Skeletal muscle tissue (tissue), 4 donors: ENCODE measurements around the gene DIS3. TPM values are rescaled to one million over a fixed set of nuclear protein-coding genes. Genes with fewer than 3 reads are reported as not detected.
A peak's percentile ranks its signal among the peaks of the same experiment; 100 is the strongest.
"Not testable (repeated sequence)": the region's sequence is repeated elsewhere in the genome, so short reads cannot be mapped to it uniquely, and the experiment has no call there.

ENCODE experiments used
- H3K27ac ChIP-seq: one replicate; pipeline ENCODE4 v1.7.0; 2013; ENCODE audit warnings: mild to moderate bottlenecking, low read depth, low read length, inconsistent platforms
- H3K27me3 ChIP-seq, 3 donors: one replicate each; pipeline ENCODE4 v1.7.0; 2013; ENCODE audit warnings: low read length in 3 of 3; ENCODE audit not compliant: control insufficient read depth in 3 of 3, insufficient read depth in 3 of 3
- H3K36me3 ChIP-seq, 3 donors: one replicate each; pipeline ENCODE4 v1.7.0; 2013; ENCODE audit warnings: low read length in 3 of 3; ENCODE audit not compliant: control insufficient read depth in 3 of 3, insufficient read depth in 3 of 3
- H3K4me1 ChIP-seq, 3 donors: one replicate each; pipeline ENCODE4 v1.7.0; 2013; ENCODE audit warnings: low read length in 3 of 3, mild to moderate bottlenecking in 3 of 3; ENCODE audit not compliant: control insufficient read depth in 3 of 3, insufficient read depth in 3 of 3
- H3K4me3 ChIP-seq, 3 donors: one replicate each; pipeline ENCODE4 v1.7.0; 2013; ENCODE audit warnings: low read length in 3 of 3
- H3K9ac ChIP-seq, 3 donors: one replicate each; pipeline ENCODE4 v1.7.0; 2013; ENCODE audit warnings: low read length in 3 of 3, mild to moderate bottlenecking in 3 of 3, moderate library complexity in 2 of 3, low read depth in 1 of 3
- H3K9me3 ChIP-seq, 3 donors: one replicate each; pipeline ENCODE4 v1.7.0; 2013; ENCODE audit warnings: low read length in 3 of 3; ENCODE audit not compliant: control insufficient read depth in 3 of 3
- total RNA-seq: library from RNA; depleted of rRNA; stranded (reverse); fragments of >200 nt; gene quantifications from one replicate; pipeline ENCODE4 v1.2.3, GENCODE V29; 2014
- donor health status: Osteomylitis.

Gene DIS3, protein sequence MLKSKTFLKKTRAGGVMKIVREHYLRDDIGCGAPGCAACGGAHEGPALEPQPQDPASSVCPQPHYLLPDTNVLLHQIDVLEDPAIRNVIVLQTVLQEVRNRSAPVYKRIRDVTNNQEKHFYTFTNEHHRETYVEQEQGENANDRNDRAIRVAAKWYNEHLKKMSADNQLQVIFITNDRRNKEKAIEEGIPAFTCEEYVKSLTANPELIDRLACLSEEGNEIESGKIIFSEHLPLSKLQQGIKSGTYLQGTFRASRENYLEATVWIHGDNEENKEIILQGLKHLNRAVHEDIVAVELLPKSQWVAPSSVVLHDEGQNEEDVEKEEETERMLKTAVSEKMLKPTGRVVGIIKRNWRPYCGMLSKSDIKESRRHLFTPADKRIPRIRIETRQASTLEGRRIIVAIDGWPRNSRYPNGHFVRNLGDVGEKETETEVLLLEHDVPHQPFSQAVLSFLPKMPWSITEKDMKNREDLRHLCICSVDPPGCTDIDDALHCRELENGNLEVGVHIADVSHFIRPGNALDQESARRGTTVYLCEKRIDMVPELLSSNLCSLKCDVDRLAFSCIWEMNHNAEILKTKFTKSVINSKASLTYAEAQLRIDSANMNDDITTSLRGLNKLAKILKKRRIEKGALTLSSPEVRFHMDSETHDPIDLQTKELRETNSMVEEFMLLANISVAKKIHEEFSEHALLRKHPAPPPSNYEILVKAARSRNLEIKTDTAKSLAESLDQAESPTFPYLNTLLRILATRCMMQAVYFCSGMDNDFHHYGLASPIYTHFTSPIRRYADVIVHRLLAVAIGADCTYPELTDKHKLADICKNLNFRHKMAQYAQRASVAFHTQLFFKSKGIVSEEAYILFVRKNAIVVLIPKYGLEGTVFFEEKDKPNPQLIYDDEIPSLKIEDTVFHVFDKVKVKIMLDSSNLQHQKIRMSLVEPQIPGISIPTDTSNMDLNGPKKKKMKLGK
- 13.0 TPM for total RNA-seq

DNA sequence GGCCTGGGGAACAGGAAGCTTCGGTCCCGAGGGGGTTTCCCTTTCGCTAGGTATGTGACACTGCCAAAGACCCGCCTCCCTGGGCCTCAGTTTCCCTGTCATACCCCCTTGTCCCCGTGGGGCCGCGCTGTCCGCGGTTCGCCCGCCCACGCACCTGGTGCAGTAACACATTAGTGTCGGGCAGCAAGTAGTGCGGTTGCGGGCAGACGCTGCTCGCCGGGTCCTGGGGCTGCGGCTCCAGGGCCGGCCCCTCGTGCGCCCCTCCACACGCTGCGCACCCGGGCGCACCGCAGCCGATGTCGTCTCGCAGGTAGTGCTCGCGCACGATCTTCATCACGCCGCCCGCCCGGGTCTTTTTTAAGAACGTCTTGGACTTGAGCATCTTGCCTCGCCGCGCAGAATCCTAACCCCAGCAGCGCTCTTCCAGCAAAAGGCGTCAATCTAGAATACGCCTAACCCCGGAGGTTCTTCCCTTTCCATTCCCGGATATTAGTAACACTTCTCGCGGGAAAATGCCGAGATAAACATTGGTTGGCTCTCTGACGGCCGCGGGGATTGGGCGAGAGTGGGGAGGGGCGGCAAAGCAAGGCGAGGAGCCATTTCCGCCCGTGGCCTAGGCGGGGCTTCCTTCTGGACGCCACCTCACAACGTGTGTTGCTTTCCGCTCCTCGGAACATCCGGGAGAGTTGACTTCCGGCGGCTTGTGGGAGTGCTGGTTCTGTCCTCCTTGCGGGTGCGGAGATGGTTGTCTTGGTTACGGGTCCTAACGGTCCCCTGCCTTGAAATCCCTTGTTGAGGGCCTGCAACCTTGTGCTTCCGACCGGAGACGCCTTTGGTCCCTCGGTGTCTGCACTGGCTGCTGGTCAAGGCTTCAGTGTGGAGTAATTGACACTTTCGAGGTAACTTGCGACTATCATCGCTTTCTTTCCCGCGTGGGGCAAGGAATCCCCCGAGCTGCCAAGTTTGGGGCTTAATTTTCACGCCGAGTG is at the start of gene DIS3, which contains the start of gene PIBF1:
TSS of gene DIS3 (minus strand) at position 450 of the 989 bp plus-strand sequence. CDS start at position 382, 68 bp downstream.
TSS of gene PIBF1 (plus strand) at position 683 of the 989 bp plus-strand sequence. CDS start 1,337 bp downstream, outside the sequence.
- H3K27me3 ChIP-seq = no peaks in the 10 kb centered on the region
- peak within 1 kb of the TSS; percentile 77 to 100 (median 100) for H3K4me3 ChIP-seq
- peaks cover 11 to 25% (median 15%) of the 10 kb centered on the region in 3 donors for H3K4me1 ChIP-seq
- H3K36me3 ChIP-seq = peaks cover 4 to 25% (median 14%) of the 10 kb centered on the region in 3 donors
- H3K9me3 ChIP-seq = no peaks in the 10 kb centered on the region
- H3K27ac ChIP-seq = peak within 1 kb of the TSS; percentile 93
- H3K9ac ChIP-seq = peak within 1 kb of the TSS; percentile 95 to 97 (median 96)

DNA sequence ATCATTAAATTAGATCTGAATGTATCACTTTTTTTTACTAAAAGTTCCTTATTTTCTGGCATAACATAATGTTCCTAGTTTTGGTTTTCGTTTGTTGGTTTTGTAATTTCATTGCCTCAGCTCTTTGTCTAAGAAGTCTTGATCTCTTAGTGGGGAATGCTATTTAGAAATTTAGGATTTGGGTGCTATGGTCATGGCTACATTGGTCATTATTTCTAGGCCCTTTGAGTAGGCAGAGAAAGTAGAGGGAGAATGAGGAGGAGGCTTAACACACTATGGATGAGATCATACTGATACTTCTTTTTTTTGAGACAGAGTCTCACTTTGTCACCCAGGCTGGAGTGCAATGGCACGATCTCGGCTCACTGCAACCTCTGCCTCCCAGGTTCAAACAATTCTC is 42.0 kb upstream of the DIS3 start:
- Histone ChIP-seq H3K36me3 (peaks cover 0 to 16% (median 4%) of the 10 kb centered on the region in 3 donors), H3K9me3 (no peaks in the 10 kb centered on the region), H3K4me3 (no peak overlapping the region), H3K4me1 (no peaks in the 10 kb centered on the region), H3K9ac (no peak overlapping the region), H3K27ac (no peak overlapping the region), H3K27me3 (no peaks in the 10 kb centered on the region)

DNA sequence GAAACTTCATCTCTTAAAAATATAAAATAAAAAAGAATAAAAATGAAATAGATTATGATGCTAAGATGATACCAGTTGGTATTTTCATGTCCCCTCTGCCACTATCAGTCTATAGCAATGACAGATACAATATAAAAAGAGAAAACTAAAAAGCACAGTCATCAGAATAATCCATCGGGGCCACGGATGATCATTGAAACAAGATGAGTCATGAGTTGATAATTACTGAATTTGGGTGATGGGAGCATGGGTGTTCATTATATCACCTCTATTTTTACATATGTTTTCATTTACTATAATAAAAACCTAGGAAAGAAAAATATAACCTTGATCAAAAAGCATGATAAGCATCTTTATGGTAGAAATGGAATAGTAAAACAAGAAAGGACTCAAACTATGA is 41.4 kb upstream of the DIS3 start:
- Histone ChIP-seq H3K27ac (no peak overlapping the region), H3K36me3 (peaks cover 0 to 16% (median 5%) of the 10 kb centered on the region in 3 donors), H3K9me3 (no peaks in the 10 kb centered on the region), H3K4me3 (no peak overlapping the region), H3K4me1 (no peaks in the 10 kb centered on the region), H3K9ac (no peak overlapping the region), H3K27me3 (no peaks in the 10 kb centered on the region)

DNA sequence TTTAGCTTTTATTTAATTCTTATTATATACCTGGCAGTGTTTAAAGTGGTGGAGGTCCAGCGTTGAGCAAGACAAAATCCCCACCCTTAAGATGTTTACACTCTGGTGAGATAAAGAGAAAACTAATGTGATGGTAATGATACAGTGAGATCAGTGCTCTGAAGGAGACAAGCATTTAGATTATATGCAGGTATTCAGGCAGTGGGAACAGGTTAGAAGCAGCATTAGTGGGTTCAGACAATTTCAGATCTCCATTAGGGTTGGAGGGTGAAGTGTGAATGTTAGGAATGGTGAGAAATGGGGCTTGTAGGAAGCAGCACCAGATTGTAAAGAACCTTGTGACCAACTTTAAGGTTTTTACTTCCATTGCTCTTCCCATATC is 39.2 kb upstream of the DIS3 start:
- Histone ChIP-seq H3K4me1 (no peaks in the 10 kb centered on the region), H3K27ac (no peak overlapping the region), H3K9me3 (no peaks in the 10 kb centered on the region), H3K36me3 (peaks cover 0 to 12% (median 5%) of the 10 kb centered on the region in 3 donors), H3K4me3 (no peak overlapping the region), H3K9ac (no peak overlapping the region), H3K27me3 (no peaks in the 10 kb centered on the region)

DNA sequence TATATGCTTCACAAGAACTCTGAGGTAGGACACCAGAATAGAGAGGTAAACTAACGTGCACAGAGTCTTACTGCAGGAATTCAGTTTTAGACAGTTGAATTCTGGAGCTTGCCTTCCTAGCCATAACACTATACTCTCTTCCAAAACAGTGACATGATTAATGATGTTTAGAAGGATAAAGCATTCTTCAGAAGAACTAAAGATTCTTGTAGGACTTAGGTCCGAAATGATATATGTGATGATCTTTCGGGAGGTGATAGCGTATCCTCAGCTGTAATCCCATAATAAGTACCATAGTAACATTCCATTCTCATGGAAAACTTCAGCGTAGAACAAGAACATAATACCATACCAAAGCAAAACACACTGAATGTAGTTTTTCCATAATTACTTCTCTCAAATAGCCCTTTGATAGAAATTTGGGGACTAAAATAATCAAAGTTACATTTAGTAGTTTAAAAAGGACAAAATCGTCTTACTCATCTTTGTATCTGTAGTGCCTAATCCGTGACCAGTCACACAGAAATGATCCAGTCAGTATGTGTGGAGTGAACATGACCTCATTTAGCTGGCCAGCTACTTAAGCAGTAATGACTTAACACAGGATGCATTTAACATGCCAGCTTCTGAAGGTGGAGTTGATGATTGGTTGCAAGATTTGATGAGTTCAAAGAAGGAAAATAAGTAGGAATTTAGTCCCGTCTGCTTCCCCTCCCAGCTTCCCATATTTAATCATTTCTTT is 38.6 kb upstream of the DIS3 start:
- H3K36me3 ChIP-seq = peaks cover 0 to 12% (median 5%) of the 10 kb centered on the region in 3 donors
- no peaks in the 10 kb centered on the region for H3K27me3 ChIP-seq
- no peaks in the 10 kb centered on the region for H3K9me3 ChIP-seq
- no peaks in the 10 kb centered on the region for H3K4me1 ChIP-seq
- no peak overlapping the region for H3K9ac ChIP-seq
- no peak overlapping the region for H3K27ac ChIP-seq
- no peak overlapping the region for H3K4me3 ChIP-seq

DNA sequence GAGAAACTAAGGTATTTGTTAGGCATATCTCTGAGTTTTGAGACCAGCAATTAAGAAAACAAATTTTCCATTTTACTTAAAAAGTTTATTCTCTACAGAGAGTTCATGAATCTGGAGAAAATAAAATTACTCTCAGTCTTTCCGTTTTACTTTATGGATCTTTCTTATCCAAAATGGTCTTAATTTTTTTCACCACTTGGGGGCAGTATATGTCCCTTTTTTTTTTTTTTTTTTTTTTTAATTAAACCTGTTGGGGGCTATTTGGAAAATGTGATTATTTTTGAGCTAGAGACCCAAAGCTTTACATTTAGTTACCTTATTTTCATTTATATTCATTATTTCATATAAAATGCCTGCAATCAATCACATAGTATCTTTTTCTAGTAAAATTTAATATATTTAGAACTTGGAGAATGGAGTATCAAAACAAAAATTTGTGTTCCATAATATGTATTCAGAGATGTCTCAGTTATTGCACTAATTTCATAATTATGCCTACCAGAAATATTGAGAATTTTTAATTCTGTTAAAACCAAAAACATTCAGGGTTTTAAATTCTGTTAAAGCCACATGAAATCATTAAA is 27.3 kb upstream of the DIS3 start:
- H3K9ac ChIP-seq = no peak overlapping the region
- no peaks in the 10 kb centered on the region for H3K9me3 ChIP-seq
- no peaks in the 10 kb centered on the region for H3K36me3 ChIP-seq
- H3K4me1 ChIP-seq = no peaks in the 10 kb centered on the region
- no peak overlapping the region for H3K27ac ChIP-seq
- H3K27me3 ChIP-seq = no peaks in the 10 kb centered on the region
- no peak overlapping the region for H3K4me3 ChIP-seq

DNA sequence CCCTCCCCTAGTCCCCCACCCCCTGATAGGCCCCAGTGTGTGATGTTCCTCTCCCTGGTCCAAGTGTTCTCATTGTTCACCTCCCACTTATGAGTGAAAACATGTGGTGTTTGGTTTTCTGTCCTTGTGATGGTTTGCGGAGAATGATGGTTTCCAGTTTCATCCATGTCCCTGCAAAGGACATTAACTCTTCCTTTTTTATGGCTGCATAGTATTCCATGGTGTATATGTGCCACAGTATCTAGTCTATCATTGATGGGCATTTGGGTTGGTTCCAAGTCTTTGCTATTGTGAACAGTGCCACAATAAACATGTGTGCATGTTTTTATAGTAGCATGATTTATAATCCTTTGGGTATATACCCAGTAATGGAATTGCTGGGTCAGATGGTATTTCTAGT is 24.8 kb upstream of the DIS3 start:
- not testable (repeated sequence) for H3K4me1 ChIP-seq, H3K9me3 ChIP-seq, H3K9ac ChIP-seq, H3K36me3 ChIP-seq, H3K27me3 ChIP-seq, H3K4me3 ChIP-seq, H3K27ac ChIP-seq

DNA sequence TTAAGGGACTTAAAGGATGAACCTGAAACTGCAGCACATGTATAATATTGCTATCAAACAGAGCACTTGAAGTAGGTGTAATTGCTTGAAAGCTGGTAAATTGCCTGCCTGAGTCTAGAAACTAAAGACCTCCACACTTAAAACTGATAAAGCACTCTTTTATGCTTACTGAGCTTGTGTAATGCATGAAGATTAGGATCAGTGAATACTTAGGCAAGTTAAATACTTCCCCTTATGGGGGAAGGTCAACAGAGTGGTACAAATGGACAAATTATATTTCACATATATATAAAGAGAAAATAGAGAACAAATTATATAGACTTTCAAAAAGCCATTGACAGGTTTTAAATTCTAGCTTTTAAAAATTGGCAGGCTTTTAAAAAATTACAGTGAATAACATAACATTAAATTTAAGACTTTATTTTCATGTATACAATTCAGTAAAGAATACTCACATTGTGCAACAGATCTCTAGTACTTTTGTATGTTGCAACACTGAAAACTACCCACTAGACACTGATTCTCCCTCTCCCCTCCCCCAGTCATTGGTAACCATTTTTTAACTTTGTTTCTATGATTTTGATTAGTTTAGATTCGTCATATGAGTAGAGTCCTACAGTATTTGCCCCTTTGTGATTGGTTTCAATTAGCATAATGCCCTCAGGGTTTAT is 24.1 kb upstream of the DIS3 start:
- Histone ChIP-seq H3K27ac (no peak overlapping the region), H3K4me1 (no peaks in the 10 kb centered on the region), H3K9ac (no peak overlapping the region), H3K27me3 (no peaks in the 10 kb centered on the region), H3K9me3 (no peaks in the 10 kb centered on the region), H3K36me3 (peaks cover 0 to 1% (median 0%) of the 10 kb centered on the region in 3 donors), H3K4me3 (no peak overlapping the region)
